GM21737 (cell line): Measurements from ENCODE around the gene EFCAB12.

ENCODE experiments used
- ATAC-seq: cut with Tn5 transposase; IDR thresholded peaks from one replicate; pipeline ENCODE4 v1.9.1; 2021; ENCODE audit warnings: mild to moderate bottlenecking, moderate library complexity; ENCODE audit not compliant: unreplicated experiment

EFCAB12 gene

GRCh38 chr3:129446926-129447325, 18.5 kb upstream of the EFCAB12 start:
- ATAC-seq = no peak

- no peak for ATAC-seq
Observed at GRCh38 chr3:129445471-129445870, 17.0 kb upstream of the EFCAB12 start.

GRCh38 chr3:129442947-129443346, 14.5 kb upstream of the EFCAB12 start:
- no peak for ATAC-seq

DNA sequence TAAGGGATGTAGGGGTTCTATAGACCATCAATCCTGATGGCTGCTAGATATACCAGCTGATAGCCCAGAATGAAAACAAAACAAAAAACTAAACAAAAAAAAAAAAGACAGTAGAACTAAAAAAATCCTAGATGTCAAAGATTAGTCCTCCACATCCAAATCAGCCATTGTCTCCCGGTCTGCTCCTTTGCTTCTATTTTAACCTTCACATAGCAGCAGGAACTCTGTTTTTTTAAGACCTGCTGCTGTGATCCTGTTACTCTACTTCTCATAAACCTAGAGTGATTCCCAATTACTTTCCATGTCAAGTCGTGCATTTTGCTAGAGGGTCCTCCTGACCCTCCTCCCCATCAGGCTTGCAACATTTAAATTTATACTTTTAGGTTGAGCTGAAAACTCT, 14.1 kb upstream of the EFCAB12 start:
- no peak for ATAC-seq

- no peak for ATAC-seq
Observed at GRCh38 chr3:129441782-129442181, 13.3 kb upstream of the EFCAB12 start.

DNA sequence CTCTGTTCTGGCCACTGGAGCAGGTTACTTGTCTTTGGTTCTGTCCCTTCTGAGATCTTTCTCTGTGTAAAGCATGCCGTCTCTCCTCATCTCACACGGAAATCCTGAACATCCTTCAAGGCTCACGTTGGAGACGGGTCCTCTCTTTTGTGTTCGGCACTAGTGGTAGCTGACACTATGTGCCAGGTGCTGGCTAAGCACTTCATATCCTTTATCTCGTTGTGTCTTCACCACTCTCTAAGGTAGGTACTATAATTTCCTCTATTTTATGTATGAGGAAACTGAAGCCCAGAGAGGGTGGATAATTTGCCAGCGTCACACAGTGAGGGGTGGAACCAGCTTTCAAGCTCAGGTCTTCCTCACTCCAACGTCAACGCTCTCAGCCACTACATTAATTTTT, 12.8 kb upstream of the EFCAB12 start:
- ATAC-seq = no peak

GRCh38 chr3:129440618-129441190, 12.3 kb upstream of the EFCAB12 start:
- ATAC-seq = no peak

- ATAC-seq = peak; percentile 79
Observed at GRCh38 chr3:129439817-129440617, 11.6 kb upstream of the EFCAB12 start, which contains the start of the genes IFT122 and MBD4. Gene IFT122 (plus strand): TSS chr3:129440224. CDS start chr3:129440331, 107 bp downstream. Gene MBD4 (minus strand): TSS chr3:129439948. CDS start chr3:129439833, 115 bp downstream.

- peak; percentile 21 for ATAC-seq
Observed at GRCh38 chr3:129439226-129439816, 10.9 kb upstream of the EFCAB12 start.

- no peak for ATAC-seq
Observed at GRCh38 chr3:129435367-129435766, 6.9 kb upstream of the EFCAB12 start.

- no peak for ATAC-seq
Observed at GRCh38 chr3:129434140-129434539, 5.7 kb upstream of the EFCAB12 start.

DNA sequence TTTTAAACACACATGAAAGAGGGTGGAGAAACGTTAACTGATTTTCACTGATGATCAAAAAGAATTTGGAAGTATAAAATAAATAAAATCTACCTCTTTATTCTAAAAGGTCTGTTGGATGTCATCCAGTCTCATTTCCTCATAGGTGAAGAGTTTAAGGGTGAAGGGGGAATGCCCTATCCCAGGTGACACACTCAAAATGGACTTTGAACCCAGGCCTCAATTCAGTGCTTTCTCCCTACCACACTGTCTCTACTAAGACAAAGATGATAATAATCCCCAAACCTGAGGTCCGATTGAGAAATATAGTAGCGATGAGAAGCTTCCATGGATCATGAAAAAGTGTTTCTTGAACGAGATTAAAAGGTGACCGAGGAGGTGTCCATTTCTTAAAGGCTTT, 5.1 kb upstream of the EFCAB12 start:
- no peak for ATAC-seq

DNA sequence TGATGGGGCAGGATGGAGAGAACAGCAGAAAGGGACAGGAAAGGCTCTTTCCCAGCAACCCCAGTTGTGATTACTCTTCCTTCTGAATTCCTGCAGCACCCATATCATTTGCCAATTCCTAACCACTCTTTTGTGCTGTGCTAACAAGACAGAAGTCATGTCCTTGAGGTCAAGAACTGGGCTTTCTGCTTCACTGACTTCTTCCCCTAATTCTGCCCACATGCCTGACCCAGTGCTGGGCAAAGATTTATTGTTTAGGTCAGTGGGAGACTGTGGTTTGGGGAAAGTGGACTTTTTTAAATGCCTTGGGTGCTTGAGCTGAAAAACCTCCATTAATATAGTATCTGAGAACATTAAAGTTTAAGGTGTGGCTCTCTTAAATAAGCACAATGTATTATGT, 4.2 kb upstream of the EFCAB12 start:
- ATAC-seq = no peak

- ATAC-seq = no peak
Observed at GRCh38 chr3:129432036-129432435, 3.6 kb upstream of the EFCAB12 start.

DNA sequence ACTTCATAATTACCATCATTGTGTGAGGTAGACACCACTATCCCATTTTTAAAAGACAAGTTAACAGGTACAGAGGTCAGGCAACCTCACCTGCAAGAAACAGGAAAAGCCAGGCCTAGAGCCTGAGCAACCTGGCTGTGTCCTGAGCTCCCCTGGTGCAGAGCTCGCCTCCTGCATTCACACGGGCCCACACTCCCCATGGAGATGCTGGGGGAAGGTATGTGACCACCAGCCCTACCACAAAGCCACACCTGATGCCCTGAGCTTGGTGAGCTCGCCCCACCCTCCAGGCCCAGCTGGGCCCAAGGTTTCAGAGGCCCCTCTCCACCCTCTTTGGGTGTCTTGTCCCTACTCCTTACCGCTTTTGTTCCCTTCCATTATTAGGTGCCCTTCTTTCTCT, 1.2 kb upstream of the EFCAB12 start:
- ATAC-seq = no peak

DNA sequence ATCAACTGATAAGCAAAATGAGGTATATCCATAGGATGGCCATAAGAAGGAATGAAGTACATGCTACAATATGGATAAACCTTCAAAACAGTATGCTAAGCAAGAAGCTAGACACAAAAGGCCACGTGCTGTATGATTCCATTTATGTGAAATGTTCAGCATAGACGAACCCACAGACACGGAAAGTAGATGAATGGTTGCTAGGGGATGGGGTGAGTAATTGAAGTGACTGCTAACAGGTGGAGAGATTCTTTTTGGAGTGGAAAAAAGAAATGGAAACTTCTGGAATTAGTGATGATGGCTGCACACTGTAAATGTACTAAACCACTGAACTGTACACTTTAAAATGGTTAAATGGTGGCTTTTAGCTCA, 630 bp upstream of the EFCAB12 start:
- no peak for ATAC-seq

GRCh38 chr3:129428007-129428375, 445 bp downstream of the EFCAB12 start:
- no peak for ATAC-seq

DNA sequence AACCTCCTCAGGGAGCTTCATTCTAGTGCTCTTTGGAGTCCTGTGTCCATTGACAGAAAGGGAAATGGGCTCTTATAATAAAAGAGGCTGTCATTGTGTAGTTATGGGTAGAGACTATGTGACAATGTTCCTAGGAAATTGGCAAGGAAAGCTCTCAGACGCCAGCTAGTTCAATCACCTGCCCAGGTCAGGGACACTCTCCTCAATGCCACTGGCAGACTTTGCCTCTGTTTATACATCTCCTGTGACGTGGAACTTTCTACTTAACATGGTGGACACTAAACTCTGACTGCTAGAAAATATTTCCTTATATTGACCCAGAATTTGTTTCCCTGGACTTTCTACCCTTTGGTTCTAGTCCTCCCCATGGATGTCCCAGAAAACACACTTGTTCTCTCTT, 2.8 kb downstream of the EFCAB12 start:
- ATAC-seq = no peak

- no peak for ATAC-seq
Observed at GRCh38 chr3:129425213-129425612, 3.2 kb downstream of the EFCAB12 start.

- peak; percentile 49 for ATAC-seq
Observed at GRCh38 chr3:129424185-129424841, 4.1 kb downstream of the EFCAB12 start.

DNA sequence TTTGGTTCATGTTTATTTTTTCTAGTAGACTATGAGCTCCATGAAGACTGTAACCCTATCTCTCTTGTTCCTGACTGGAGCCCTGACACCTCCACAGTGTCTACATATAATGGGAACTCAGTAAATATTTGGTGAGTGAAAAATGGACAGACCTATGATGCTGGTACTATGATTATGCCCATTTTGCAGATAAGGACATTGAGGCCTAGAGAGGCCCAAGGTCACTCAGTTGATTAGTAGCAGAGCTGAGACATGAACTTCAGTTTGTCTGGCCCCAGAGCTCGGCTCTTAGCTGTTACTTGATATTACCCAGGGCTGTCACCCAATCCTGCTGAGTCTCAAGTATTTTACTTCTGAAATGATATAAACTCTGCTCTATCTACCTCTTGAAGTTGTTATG, 5.5 kb downstream of the EFCAB12 start:
- ATAC-seq = no peak
